Epithelial cell of esophagus (primary cell): Measurements from ENCODE around the gene NTN1.

Experiments used
- DNase-seq: peaks from one replicate; pipeline ENCODE4 v3.0.0; 2010; ENCODE audit warnings: low read depth
- H3K4me3 ChIP-seq: 2 replicates; pipeline ENCODE4 v1.5.1; 2011; ENCODE audit warnings: mild to moderate bottlenecking, low read length, control low read depth
- TF ChIP-seq, protein P1 (sequence below): IDR thresholded peaks from 2 replicates; pipeline ENCODE4 v1.5.1; 2011; ENCODE audit warnings: low read depth, mild to moderate bottlenecking, low read length, control low read depth, inconsistent platforms; ENCODE audit not compliant: insufficient read depth; ENCODE audit errors: missing control alignments

Gene NTN1

DNA sequence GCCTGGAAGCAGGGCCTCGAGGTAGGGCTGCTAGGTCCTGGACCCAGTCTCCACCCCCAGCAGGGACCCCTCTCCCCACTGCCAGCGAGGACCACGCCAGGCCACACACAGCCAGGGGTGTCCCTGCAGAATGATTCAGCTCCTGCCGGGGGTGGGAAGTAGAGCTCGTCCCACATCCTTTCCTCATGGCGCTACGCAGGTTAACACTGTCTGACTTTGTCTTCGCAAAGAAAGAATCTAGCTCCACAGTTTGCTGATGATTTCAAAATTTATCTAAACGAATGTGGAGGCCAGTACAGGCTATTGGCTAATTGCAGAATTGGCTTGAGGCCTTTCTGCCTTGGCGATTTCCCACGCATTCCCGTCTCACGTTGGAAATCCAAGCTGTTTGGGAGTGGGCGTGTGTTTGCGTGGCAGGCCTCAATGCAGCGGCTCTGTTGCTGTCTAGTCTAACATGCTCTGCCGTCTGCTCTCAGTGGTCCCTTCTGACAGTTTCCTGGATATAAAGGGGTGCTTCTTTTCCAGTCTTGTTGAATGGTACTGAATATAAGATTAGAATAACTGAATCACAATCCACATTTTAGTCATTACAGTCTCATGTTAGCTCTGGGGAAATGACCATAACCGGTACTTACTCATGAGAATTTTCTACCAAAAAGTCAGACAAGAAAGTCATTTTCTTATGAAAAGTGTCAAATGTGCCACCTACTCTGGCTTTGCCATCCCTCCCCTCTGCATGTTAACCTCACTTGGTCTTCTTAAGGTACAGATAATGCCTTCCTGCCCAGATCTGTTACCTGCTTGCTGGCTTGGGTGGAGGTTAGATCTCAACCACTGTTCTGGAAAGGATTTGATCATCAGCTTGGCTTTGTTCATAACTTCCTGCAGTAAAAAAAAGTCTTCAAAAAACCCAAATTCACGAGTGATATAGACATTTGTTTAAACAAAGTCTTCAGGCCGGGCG, 252.4 kb downstream of the NTN1 start:
- no peak for DNase-seq
- no peak overlapping the region for H3K4me3 ChIP-seq
- TF ChIP-seq, protein P1, sequence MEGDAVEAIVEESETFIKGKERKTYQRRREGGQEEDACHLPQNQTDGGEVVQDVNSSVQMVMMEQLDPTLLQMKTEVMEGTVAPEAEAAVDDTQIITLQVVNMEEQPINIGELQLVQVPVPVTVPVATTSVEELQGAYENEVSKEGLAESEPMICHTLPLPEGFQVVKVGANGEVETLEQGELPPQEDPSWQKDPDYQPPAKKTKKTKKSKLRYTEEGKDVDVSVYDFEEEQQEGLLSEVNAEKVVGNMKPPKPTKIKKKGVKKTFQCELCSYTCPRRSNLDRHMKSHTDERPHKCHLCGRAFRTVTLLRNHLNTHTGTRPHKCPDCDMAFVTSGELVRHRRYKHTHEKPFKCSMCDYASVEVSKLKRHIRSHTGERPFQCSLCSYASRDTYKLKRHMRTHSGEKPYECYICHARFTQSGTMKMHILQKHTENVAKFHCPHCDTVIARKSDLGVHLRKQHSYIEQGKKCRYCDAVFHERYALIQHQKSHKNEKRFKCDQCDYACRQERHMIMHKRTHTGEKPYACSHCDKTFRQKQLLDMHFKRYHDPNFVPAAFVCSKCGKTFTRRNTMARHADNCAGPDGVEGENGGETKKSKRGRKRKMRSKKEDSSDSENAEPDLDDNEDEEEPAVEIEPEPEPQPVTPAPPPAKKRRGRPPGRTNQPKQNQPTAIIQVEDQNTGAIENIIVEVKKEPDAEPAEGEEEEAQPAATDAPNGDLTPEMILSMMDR, result no peak

DNA sequence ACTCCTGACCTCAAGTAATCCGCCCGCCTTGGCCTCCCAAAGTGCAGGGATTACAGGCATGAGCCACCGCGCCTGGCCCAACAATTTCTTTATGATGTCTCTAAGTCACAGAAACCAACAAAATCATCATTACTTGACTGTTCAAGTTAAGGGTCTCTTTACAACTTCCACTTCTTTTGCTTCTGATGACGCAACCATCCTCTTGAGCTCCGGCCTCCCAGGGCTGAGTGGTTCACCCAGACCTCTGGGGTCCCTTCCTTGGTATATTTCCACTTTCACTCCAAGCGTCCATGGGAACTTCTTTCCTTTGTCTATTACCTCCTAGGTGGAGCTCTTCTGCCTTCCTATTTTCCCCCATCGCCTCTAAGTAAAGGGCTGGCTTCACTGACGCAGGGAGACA, 253.7 kb downstream of the NTN1 start:
- DNase-seq, result no peak
- TF ChIP-seq, protein P1, result no peak

DNA sequence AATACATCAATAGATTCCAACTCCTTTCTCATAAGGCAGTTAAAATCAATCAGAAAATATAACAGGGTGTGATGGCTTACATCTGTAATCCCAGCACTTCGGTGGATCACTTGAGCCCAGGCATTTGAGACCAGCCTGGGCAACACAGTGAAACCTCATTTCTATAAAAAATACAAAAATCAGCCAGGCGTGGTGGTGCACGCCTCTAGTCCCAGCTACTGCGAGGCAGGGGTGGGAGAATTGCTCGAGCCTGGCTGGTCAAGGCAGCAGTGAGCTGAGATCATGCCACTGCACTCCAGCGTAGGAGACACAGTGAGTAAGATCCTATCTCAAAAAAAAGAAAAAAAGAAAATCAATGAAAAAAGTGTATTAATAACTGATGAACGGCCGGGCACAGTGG, 258.6 kb downstream of the NTN1 start:
- no peak overlapping the region for H3K4me3 ChIP-seq
- TF ChIP-seq, protein P1, result no peak
- DNase-seq, result no peak

More for the DNA sequence above, 253.7 kb downstream of the NTN1 start:
- no peak overlapping the region for H3K4me3 ChIP-seq

DNA sequence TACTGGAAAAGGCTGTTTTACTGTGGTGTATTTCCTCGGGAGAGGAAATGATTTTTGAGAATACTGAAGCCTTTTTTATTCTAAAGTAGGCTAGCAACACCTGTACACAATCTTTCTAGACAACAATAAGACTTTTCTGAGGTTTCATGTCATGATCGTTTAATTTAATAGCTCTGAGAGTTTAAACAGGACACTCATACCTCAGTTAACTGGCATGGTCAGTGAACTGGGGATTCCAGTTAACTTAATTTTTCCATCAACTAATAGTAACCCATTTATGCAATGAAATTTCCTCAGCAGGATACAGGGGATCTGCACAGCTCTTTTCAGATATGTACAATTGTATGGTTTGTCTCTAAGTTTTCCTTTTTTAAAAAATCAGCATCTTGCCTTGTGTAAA, 262.6 kb downstream of the NTN1 start:
- TF ChIP-seq, protein P1, result no peak
- no peak overlapping the region for H3K4me3 ChIP-seq
- no peak for DNase-seq

DNA sequence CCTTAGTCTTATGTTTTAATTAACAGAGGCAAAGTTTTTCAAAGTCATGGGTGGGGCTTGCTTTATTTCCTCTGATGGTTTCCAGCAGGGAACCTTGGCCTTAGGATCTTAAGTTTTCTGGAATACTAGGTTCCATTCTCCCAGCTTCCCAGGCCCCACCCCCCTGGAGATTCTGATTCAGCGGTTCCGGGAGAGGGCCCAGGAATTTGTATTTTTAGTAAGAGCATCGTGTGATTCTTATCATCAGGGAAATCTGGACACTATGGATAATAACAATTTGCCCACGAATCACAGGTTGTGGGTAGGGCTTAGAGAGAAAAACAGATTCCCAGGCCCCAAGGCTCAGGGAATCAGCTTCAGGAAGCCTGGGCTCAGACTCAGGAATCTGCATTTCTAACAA, 263.6 kb downstream of the NTN1 start:
- TF ChIP-seq, protein P1, result no peak
- DNase-seq, result no peak
- no peak overlapping the region for H3K4me3 ChIP-seq

DNA sequence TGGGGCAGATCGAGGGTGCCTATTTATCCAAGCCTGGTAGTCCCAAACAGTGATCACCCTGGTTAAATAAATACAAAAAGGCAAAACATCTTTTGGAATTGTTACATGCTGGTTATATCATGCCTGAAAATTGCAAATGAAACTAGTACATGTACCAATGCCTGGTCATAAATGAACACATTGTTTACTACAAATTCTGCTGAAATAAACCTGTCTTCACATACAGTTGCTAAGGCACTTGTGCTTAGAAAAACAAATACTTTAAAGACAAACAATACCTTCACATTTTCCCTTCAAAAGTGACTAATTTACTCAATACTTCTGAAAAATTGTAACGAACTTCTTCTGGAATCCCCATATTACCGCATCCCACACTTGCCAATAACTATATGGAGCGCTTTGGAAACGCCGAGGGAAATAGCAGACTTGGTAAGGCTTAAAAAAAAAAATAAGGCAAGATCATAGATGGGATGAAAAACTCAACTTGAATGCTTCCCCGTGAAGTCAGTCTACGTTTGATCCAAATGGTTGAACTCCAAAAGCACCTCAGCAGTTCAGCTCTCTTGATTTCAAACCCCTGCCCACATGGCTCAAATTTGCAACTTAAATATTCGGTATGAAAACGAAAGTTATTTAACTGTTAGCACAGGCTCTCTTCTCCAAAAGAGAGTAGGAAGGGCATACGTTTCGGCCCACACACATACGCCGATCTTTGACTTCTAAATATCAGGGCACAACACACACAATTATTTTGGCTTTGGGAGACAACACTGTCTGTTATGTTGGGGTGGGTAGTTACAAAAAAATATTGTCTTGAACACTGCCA, 264.5 kb downstream of the NTN1 start:
- no peak overlapping the region for H3K4me3 ChIP-seq
- TF ChIP-seq, protein P1, result no peak
- no peak for DNase-seq
